IPS-18c (cell line): Measurements from ENCODE around the gene ARHGAP24.
"Not testable (repeated sequence)": the region's sequence is repeated elsewhere in the genome, so short reads cannot be mapped to it uniquely, and the experiment has no call there.

Experiments
- H3K4me3 ChIP-seq: 2 replicates; pipeline ENCODE4 v1.7.0; 2013; ENCODE audit warnings: low read depth, mild to moderate bottlenecking, low read length, moderate library complexity; ENCODE audit not compliant: insufficient read depth
- H3K9me3 ChIP-seq: one replicate; pipeline ENCODE4 v1.6.1; 2013; ENCODE audit warnings: mild to moderate bottlenecking, low read length, moderate library complexity; ENCODE audit not compliant: control insufficient read depth, insufficient read depth

Gene ARHGAP24

GRCh38 chr4:85815796-85816459, 341.0 kb downstream of the ARHGAP24 start:
- no peaks in the 10 kb centered on the region for H3K9me3 ChIP-seq
- H3K4me3 ChIP-seq, result no peak overlapping the region

DNA sequence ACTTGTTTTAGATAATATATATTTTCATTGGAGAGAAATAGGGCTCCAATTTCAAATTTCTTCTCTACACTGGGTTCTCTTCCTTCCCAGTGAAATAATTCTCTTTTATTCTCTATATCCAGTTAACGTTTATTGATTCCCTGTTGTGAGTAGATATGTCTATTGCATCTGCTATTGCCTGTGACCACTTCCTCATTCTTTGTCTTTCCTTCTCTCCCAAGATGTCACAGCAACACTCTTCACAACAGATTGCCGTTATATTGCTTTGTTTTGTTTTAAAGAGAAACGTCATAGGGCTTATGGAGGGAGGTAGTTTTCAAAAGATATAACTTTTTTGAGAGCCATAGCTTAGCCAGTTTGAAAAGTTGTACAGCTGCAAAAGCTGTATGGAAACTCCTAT, 343.8 kb downstream of the ARHGAP24 start:
- no peak overlapping the region for H3K4me3 ChIP-seq

DNA sequence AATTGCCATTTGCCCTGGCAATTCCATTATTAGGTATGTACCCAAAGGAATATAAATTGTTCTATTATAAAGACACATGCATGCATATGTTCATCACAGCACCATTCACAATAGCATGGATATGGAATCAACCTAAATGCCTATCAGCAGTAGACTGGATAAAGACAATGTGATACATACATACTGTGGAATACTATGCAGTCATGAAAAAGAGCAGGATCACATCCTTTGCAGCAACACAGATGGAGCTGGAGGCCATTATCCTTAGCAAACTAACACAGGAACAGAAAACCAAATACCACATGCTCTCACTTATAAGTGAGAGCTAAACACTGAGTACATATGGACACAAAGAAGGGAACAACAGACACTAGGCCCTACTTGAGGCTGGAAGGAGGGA, 345.2 kb downstream of the ARHGAP24 start:
- H3K4me3 ChIP-seq, H3K9me3 ChIP-seq: not testable (repeated sequence)

More for the DNA sequence above, 343.8 kb downstream of the ARHGAP24 start:
- H3K9me3 ChIP-seq, result no peaks in the 10 kb centered on the region

DNA sequence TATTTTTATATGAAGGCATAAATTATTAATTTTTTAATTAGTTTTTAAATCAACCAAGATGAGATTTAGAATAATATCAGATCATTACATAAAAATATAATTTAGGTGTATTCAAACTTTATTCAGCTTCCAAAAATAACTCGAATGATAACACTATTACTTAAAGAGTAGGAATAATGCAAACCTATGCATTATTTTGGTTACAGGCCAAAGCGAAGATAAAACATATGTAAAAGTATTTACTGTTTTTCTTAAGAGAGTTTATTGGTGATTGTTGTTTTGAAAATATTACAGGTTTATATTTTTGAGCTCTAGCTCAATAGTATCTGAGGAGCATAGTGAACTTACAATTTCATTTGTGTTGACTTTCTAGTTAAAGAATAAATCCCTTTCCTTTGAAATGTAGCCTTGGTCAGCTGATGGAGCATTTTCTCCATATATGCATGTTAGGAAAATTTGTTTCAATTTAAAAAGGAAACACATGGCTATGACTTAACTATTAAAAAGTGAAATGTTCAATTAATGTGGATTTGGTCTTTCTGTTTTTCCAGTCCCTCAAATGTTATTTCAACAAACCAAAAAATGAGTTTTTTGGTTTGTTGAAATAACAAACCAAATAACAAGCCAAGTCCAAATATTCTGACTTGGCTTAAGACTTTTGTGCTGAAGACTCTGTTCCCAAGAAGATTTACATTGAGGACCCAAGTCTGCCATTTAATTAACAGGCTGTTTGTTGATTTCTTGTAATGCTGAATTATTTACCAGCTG, 346.9 kb downstream of the ARHGAP24 start:
- H3K9me3 ChIP-seq, result no peaks in the 10 kb centered on the region
- H3K4me3 ChIP-seq, result no peak overlapping the region

GRCh38 chr4:85823295-85823694, 348.3 kb downstream of the ARHGAP24 start:
- Histone ChIP-seq H3K4me3 (no peak overlapping the region), H3K9me3 (no peaks in the 10 kb centered on the region)

DNA sequence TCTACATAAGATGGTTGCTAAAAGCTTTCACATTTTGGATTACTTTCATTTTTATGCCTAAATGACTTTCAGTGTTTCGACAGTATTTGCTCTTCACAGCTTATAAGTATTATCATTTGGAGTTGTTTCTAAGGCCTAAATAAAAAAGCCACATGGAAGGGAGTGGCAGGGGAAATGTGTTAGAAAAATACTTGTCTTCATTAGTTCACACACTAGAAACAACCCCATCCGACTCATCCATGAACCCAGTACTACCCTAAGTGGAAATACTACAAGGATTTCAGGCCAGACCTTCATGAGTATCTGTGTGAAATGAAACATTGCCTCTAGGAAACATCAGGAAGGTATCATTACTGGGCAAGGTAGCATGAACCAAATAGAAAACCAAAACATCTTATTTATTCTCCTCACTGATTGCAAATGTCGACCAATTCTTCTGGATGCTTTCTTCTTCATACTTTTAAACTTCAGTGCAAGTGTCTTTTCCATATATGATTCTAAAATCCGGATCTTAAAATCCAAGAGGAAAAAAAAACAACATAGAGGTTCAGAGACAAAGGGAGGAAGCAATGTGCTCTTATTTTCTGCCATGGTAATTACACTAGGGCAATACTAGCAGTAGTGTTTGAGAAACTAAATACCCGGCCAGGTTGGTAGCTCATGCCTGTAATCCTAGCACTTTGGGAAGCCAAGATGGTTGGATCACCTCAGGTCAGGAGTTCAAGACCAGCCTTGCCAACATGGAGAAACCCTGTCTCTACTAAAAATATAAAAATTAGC, 349.4 kb downstream of the ARHGAP24 start:
- Histone ChIP-seq H3K9me3 (no peaks in the 10 kb centered on the region), H3K4me3 (no peak overlapping the region)

- H3K9me3 ChIP-seq, result no peaks in the 10 kb centered on the region
- H3K4me3 ChIP-seq, result no peak overlapping the region
These were observed 351.2 kb downstream of the ARHGAP24 start for GRCh38 chr4:85826060-85826678.

DNA sequence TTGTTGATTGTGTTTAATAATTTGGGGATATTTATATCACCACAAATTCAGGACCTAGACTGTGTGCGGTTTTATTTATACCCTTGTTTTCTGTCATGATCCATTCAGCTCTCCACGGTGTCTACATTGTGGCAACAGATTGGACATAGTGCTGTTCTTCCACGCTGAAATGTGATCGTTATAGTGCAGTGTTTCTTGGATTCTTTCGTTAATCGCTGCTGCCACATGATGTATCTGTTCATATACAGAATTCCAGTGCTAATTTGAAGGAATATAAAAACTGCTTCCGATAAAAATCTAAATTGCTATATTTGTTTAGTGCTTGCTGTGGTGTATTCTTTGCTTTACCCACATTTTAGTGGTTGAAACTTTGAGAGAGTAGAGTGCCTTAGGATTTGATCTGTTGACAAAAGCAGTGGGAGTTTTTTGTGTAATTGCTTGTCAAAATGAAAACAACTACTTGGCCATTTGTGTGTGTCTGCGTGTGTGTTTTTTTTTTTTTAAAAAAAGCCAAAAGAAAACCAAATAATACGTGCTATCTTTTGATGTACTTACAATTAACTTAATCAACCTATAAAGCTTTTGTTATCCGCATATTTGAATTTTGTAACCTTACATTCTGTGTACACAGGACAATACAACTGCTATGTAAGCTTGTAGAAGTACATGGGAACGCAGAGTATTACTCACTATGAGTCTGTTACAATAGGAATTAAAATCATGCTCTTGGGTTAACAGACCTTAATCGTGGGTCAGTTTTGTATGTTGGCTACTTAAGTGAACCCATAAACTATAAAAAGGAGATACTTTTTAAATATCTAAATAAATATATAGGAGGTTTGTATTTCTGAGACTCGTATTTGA, 353.3 kb downstream of the ARHGAP24 start:
- H3K4me3 ChIP-seq, result no peak overlapping the region
- no peaks in the 10 kb centered on the region for H3K9me3 ChIP-seq

GRCh38 chr4:85829276-85830051, 354.5 kb downstream of the ARHGAP24 start:
- H3K9me3 ChIP-seq, result no peaks in the 10 kb centered on the region
- no peak overlapping the region for H3K4me3 ChIP-seq

- no peaks in the 10 kb centered on the region for H3K9me3 ChIP-seq
- H3K4me3 ChIP-seq, result no peak overlapping the region
These were observed 356.7 kb downstream of the ARHGAP24 start for GRCh38 chr4:85831647-85832046.

DNA sequence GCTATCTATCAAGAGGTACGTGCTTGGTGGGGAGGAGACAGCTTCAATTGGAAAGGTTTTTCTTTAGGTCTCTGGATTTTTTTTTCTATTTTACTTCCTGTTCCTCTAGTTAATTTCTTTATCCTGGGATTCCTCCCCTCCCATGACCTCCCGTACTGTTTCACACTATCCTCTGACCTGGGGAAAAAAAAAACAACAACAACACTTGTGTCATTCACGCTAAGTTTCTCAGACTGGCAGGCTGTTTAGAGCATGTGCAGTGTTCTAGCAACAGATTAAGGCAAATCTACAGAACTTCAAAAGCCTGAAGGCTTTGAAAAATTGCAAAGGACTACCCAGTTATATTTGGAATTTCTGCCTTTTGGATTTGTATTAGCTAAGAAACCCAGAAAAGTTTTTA, 358.4 kb downstream of the ARHGAP24 start:
- Histone ChIP-seq H3K9me3 (no peaks in the 10 kb centered on the region), H3K4me3 (no peak overlapping the region)

DNA sequence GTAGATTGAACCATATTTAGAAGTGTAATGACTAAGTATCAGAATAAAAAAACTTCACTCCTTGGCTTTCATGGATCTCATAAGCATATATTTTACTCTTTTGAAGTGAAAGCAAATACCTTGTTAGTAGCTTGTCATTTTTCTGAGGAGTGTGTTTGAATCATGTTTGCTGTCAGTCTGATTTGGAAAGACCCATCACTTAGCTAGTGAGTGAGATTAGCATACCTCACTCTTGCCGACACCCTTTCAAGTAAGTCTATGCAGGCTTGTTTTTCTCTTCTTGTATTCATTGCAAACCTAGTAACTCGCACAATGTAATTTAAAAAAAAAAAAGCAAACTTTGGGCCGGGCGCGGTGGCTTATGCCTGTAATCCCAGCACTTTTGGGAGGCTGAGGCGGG, 360.0 kb downstream of the ARHGAP24 start:
- H3K9me3 ChIP-seq, result no peaks in the 10 kb centered on the region

GRCh38 chr4:85836588-85837438, 361.9 kb downstream of the ARHGAP24 start:
- Histone ChIP-seq H3K9me3 (no peaks in the 10 kb centered on the region), H3K4me3 (no peak overlapping the region)

More for the DNA sequence above, 360.0 kb downstream of the ARHGAP24 start:
- H3K4me3 ChIP-seq, result no peak overlapping the region

GRCh38 chr4:85837439-85837733, 362.4 kb downstream of the ARHGAP24 start:
- H3K4me3 ChIP-seq, result no peak overlapping the region
- no peaks in the 10 kb centered on the region for H3K9me3 ChIP-seq

- H3K9me3 ChIP-seq, H3K4me3 ChIP-seq: not testable (repeated sequence)
These were observed 365.1 kb downstream of the ARHGAP24 start for GRCh38 chr4:85839981-85840451.
